Neuron (in vitro differentiated cells): ENCODE data around the gene ANKFN1.

Source experiments
- H2AFZ ChIP-seq: one replicate; pipeline ENCODE4 v1.6.1; 2013; ENCODE audit warnings: low read depth, mild to moderate bottlenecking, inconsistent platforms, low read length, moderate library complexity
- H3K27me3 ChIP-seq: one replicate; pipeline ENCODE4 v1.6.1; 2013; ENCODE audit warnings: low read length; ENCODE audit not compliant: insufficient read depth
- H3K36me3 ChIP-seq: one replicate; pipeline ENCODE4 v1.6.1; 2013; ENCODE audit warnings: low read length; ENCODE audit not compliant: insufficient read depth
- H3K4me1 ChIP-seq: one replicate; pipeline ENCODE4 v1.6.1; 2013; ENCODE audit warnings: low read length; ENCODE audit not compliant: insufficient read depth
- H3K4me3 ChIP-seq: 2 replicates; pipeline ENCODE4 v1.5.1; 2013; ENCODE audit warnings: mild to moderate bottlenecking, low read length, moderate library complexity
- H3K9me3 ChIP-seq: one replicate; pipeline ENCODE4 v1.6.1; 2013; ENCODE audit warnings: low read length

ANKFN1 gene

DNA sequence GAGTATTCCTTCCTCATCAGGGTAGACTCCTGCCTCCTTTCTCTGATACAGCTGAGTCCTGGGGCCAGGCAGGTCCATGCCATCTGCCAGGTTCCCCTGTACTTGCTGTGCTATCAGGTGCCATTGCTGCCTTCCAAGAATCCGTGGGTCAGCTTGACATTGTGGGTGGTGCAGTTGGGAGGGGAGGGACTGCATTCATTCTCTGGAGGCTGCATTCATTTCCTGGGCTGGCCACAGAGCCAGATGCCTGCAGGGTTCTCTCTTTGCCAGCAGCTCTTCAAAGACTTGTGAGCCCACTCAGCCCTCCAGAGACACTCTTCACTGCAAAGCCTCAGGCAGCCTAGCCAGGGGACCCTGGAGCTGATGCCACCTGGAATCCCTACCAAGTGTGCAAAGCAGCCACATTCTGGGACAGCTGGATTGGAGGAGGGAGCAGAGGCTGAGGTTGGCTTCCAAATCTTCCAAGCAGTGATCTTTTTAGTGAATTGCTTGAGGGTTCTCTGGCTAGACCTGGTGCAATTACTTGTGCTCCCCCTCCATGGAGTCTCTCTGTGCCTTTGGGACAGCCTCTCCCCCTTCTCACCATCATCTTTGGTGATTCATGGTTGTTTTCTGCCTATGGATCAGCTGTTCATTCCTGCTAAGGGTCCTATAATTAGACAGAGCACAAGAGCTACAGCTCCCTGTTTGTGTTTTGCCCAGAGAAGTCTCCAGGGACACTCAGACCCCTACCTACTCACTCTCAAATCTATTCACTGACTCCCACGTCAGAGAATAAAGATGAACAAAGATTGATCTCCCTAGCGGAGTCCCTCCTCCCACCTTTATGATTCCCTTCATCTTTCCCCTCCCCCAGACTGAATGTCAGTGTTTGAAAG lies 20.9 kb downstream of the ANKFN1 start:
- no peaks in the 10 kb centered on the region for H3K27me3 ChIP-seq
- H2AFZ ChIP-seq = no peak overlapping the region
- no peaks in the 10 kb centered on the region for H3K36me3 ChIP-seq
- no peaks in the 10 kb centered on the region for H3K9me3 ChIP-seq
- no peaks in the 10 kb centered on the region for H3K4me1 ChIP-seq
- H3K4me3 ChIP-seq = no peak overlapping the region

DNA sequence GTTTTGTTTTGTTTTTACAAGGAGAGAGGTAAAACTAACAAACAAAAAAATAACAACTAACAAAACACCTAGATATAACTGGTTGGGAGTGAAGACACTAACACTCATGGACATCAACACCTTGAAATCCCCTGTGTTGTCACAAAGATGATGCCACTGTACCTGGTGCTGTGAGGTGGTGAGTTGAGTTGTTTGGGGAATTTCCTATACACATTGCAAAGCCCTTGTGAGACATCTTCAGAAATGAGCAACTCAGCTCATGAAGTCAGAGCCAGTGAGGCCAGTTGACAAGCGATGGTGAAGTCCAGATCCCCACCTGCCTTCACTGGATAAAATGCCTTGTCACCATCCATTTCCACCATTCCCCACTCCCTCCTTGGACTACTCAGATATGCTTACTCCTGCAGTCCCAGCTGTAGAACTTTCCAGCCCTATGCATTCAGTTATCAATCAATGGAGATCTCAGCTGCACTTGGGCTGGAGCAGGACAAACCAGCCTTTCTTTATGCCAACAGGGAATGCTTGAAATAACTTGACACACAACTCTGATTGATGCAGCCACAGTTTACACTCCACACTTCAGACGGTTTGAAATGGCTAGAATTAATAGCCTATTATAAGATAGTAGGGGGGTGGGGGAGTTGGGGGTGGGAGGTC lies 22.2 kb downstream of the ANKFN1 start:
- Histone ChIP-seq H3K9me3 (no peaks in the 10 kb centered on the region), H3K4me1 (no peaks in the 10 kb centered on the region), H3K27me3 (no peaks in the 10 kb centered on the region), H3K36me3 (no peaks in the 10 kb centered on the region), H3K4me3 (no peak overlapping the region), H2AFZ (no peak overlapping the region)

DNA sequence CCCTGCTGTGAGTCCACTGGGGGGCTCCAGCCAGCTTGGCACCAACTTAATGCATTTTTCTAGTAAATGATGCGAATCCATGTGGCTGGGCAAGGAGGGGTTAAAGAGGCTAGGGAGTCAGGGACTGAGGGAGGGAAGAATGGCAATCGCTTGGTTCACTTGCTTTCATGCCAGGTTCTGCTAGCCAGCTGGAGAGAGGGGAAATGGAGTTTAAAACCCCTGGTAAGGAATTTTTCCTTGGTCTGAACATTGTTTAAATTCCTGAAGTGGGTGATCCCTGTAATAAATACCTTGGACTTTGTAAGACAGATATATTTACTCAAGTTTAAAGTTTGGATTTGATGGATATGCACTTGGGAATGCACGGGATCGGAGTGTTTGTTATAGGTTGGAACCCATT lies 22.8 kb downstream of the ANKFN1 start:
- H3K36me3 ChIP-seq = no peaks in the 10 kb centered on the region
- no peak overlapping the region for H2AFZ ChIP-seq
- no peaks in the 10 kb centered on the region for H3K9me3 ChIP-seq
- H3K27me3 ChIP-seq = no peaks in the 10 kb centered on the region
- no peak overlapping the region for H3K4me3 ChIP-seq
- no peaks in the 10 kb centered on the region for H3K4me1 ChIP-seq

DNA sequence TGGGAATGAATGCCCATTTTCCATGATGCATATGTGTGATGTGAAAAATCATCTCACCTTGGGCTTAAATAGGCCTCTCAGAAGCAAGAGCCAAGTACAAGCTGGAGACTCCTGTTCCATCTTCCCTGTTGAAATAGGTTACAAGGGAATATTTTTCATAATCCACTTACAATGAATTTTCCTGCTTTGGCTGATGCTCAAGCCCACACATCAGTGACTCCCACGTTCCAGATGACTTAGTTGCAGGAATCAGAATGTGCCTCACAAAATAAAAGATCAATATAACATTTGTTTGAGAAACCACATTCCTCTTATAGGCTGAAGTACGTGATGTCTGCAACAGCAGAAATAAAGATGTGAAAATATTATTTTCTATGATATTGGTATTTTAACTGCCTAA lies 24.1 kb downstream of the ANKFN1 start:
- no peaks in the 10 kb centered on the region for H3K27me3 ChIP-seq
- no peak overlapping the region for H3K4me3 ChIP-seq

DNA sequence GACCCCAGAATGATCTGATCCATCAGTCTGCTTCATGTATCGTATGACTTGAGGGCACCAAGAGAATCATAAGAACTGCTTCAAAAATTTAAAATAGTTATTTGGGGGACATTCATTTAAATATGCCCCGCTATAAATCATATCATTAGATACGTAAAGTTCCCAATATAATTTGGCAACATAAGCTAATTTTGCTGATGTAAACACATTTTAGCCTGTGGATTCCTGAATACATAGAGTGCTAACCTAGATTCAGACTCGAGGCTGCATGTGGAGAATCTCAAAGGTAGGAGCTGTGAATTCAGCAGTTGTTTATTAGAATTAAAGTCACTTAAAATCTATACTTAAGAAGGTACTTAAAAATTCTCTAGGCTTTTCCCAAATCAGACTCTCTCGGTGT lies 24.9 kb downstream of the ANKFN1 start:
- H3K4me3 ChIP-seq = no peak overlapping the region
- no peaks in the 10 kb centered on the region for H3K36me3 ChIP-seq
- no peaks in the 10 kb centered on the region for H3K27me3 ChIP-seq
- H3K9me3 ChIP-seq = no peaks in the 10 kb centered on the region
- H3K4me1 ChIP-seq = no peaks in the 10 kb centered on the region
- H2AFZ ChIP-seq = no peak overlapping the region

More for the DNA sequence above, 24.1 kb downstream of the ANKFN1 start:
- H3K36me3 ChIP-seq = no peaks in the 10 kb centered on the region
- no peak overlapping the region for H2AFZ ChIP-seq
- no peaks in the 10 kb centered on the region for H3K4me1 ChIP-seq
- H3K9me3 ChIP-seq = no peaks in the 10 kb centered on the region

DNA sequence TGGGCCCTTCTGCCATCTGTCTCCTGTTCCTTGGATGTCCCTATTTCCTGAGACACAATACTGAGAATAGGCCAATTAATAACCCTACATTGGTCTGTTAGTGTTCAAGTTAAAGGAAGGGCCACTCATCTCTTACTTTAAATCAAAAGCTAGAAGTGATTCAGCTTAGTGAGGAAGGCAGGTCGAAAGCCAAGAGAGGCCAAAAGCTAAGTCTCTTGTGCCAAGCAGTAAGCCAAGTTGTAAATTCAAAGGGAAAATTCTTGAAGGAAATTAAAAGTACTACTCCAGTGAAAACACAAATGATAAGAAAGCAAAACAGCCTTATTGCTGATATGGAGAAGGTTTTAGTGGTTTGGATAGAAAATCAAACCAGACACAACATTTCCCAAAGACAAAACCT lies 28.8 kb downstream of the ANKFN1 start:
- no peak overlapping the region for H2AFZ ChIP-seq
- H3K27me3 ChIP-seq = no peaks in the 10 kb centered on the region
- H3K4me3 ChIP-seq = no peak overlapping the region
- H3K36me3 ChIP-seq = no peaks in the 10 kb centered on the region
- H3K4me1 ChIP-seq = no peaks in the 10 kb centered on the region
- no peaks in the 10 kb centered on the region for H3K9me3 ChIP-seq

DNA sequence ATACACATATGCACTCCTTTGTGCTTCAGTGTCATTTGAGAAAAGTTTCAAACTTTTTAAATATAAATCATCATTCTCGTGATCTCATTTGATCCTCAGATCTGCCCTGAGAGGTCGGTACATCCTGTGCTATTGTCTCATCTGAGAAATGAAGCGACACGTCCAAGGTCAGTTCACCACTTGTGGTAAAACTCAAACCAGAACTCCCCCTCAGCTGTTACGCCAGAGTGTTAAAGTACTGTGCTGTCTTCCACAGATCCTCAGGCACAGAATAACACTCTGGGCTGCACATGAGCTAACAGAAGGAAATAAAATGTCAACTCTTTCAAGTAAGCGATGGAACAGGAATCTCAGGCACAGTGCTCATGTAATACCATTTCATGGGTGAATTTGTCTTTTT lies 31.4 kb downstream of the ANKFN1 start:
- Histone ChIP-seq H3K4me3 (no peak overlapping the region), H3K36me3 (no peaks in the 10 kb centered on the region), H3K27me3 (no peaks in the 10 kb centered on the region), H3K4me1 (no peaks in the 10 kb centered on the region), H3K9me3 (no peaks in the 10 kb centered on the region), H2AFZ (no peak overlapping the region)

DNA sequence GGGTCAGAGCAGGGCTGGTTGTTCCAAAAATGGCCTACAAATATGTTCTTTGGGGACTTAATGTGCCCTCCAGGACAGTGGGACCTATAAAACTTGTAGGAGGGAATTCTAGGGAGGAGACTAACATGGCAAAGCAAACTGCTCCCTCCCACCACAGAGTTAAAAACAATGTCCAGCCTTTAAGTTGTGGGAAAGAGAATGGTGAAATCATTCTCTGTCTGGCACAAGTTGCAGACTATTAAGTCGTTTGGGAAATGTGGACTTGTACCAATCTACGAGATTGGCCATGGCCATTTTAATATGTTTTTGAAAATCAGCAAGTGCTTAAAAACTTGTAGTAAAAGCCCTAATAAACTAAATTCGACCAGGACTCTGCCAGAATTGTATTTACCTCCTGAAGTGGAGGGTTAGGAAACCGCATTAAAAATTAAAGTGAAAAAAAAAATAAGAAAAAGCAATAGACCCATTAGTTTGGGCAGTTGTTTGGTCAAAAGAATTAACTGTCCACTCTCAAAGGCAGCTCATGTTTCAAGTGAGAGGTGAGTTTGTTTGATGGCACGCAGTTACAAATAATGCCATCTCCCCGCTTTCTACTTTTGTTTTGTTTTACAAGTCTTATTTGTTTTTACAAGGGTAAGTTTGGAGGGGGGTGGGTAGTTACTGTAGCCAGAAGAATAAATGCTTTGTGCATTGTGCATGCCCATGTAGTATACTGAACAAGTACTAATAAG lies 32.4 kb downstream of the ANKFN1 start:
- H2AFZ ChIP-seq = no peak overlapping the region
- no peaks in the 10 kb centered on the region for H3K27me3 ChIP-seq
- H3K9me3 ChIP-seq = no peaks in the 10 kb centered on the region
- no peak overlapping the region for H3K4me3 ChIP-seq
- H3K36me3 ChIP-seq = no peaks in the 10 kb centered on the region
- H3K4me1 ChIP-seq = no peaks in the 10 kb centered on the region

DNA sequence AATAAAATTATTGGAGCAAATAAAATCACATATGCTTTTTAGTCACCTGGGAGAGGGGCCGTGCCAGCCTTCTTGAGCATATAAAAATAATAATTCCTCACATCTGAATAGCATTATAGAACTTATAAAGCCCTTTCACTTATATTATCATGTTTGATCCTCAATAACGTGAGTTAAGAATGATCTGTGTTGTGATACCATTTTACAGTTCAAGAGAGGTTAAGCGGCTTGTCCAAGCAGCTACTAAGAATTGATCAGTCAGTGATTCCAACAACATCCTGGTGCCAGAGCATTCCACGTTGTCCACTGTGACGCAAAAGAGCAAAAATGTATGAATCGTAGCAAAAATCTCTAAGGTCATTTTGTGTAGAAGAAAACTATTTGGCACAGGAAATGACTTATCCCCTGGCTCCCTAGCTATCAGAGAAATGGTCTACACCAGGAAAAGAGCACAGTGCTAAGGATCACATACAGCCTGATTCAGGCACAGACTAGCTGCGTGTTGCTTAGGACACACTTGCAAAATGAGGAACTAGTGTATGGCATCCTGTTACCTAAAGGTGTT lies 33.0 kb downstream of the ANKFN1 start:
- H2AFZ ChIP-seq = no peak overlapping the region
- H3K36me3 ChIP-seq = no peaks in the 10 kb centered on the region
- H3K9me3 ChIP-seq = no peaks in the 10 kb centered on the region
- H3K27me3 ChIP-seq = no peaks in the 10 kb centered on the region
- no peak overlapping the region for H3K4me3 ChIP-seq
- H3K4me1 ChIP-seq = no peaks in the 10 kb centered on the region

DNA sequence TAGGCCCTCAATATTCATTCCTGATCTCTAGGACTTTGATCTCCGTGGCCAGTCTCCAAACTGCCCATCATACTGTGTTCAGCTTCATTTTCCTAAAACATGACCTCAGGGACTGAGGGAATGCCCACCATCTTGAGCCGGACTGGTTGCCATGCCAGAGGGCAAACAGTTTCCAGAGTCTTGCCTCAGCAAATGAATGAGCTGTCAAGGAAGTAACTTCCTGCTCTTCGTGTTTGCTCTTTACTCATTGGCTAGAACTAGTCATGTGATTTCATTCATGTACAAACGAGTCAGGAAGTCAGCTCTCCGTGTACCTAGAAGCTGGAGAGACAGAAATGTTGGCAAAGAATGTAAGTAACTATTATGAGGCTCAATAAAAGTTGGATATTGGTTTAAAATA lies 50.2 kb downstream of the ANKFN1 start:
- H3K27me3 ChIP-seq = no peaks in the 10 kb centered on the region
- H3K9me3 ChIP-seq = no peaks in the 10 kb centered on the region
- H3K4me1 ChIP-seq = no peaks in the 10 kb centered on the region
- H3K4me3 ChIP-seq = no peak overlapping the region
- H2AFZ ChIP-seq = no peak overlapping the region
- H3K36me3 ChIP-seq = no peaks in the 10 kb centered on the region

DNA sequence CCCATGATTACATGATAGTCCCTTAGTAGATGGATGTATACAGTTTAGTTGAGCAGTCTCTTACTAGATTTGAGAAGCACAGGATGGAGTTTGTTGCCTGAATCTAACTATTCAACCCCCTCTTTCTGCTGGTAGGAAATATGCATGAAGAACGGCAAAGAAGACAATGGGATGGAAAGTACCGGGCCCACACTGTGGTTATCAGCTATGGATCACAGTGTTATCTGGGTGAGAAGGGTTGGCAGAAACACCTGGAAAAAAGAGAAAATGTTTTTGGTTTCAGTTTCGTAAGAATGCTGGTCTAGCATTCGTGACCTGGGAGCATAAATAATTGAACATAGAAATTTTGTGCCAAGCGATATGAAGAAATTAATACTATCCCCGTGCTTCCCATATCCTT lies 53.1 kb downstream of the ANKFN1 start:
- Histone ChIP-seq H3K4me1 (no peaks in the 10 kb centered on the region), H3K9me3 (no peaks in the 10 kb centered on the region), H3K27me3 (no peaks in the 10 kb centered on the region), H2AFZ (no peak overlapping the region), H3K36me3 (no peaks in the 10 kb centered on the region), H3K4me3 (no peak overlapping the region)

DNA sequence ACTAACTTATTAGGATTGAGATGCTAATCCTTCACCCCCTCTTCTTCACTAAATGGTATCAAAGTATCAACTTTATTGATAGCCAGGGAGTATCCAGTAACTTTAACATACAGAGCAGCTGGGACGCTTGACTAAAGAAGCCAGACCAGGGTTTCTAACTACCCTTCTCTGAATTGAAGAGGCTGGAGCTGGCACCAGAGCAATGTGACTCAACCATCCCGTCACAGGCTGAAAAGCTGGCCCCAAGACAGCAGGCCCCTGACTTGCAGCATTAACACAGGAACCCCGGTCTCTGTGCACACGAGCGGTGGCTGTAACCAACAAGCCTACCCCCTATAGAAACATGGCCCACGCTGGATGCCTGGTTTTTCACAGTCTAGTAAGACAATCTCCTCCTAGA lies 59.8 kb downstream of the ANKFN1 start:
- no peak overlapping the region for H3K4me3 ChIP-seq
- H3K27me3 ChIP-seq = no peaks in the 10 kb centered on the region
- H3K36me3 ChIP-seq = no peaks in the 10 kb centered on the region
- H3K4me1 ChIP-seq = no peaks in the 10 kb centered on the region
- no peaks in the 10 kb centered on the region for H3K9me3 ChIP-seq
- H2AFZ ChIP-seq = no peak overlapping the region

DNA sequence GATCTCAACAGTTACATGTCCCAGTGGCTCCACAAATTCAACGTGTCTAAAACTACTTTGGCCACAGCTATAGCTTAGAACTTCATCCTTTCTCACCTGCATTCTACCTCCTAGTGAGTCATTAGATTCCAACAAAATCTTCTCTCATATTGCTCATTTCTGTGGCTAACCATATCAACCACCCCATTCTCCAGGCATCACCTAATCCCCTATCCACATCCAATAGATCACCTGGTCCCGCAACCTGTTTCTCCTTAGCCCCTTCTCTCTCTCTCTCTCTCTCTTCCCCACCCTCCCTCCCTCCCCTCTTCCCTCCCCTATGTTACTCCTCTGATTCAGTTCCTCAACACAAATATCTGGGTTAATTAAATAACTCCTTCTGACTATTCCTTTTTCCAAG lies 64.6 kb downstream of the ANKFN1 start:
- Histone ChIP-seq H3K27me3 (no peaks in the 10 kb centered on the region), H2AFZ (no peak overlapping the region), H3K36me3 (no peaks in the 10 kb centered on the region), H3K4me3 (no peak overlapping the region), H3K4me1 (no peaks in the 10 kb centered on the region), H3K9me3 (no peaks in the 10 kb centered on the region)
